HG03460 (cell line): ENCODE data around the gene FBXO38.

Source experiments
- ATAC-seq: cut with Tn5 transposase; IDR thresholded peaks from one replicate; pipeline ENCODE4 v1.9.1; 2021; ENCODE audit not compliant: unreplicated experiment

Gene FBXO38

DNA sequence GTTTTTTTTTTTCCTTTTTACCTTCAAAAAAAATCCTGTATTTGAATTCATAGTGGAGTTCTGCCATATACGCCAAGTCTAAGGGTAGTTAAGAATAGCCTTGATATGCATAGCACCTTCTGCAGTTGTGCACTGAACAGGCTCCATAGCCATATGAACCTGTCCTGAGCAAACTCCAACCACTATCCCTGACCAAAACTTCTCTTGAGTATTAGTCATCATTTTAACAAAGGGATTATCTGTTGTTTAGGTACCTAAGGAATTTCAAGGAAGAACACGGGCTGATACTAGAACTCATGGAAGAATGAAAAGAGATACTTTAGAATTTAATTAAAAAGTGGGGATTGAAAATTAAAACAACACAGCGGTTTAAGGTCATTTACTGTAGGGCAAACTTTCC lies 1.9 kb upstream of the FBXO38 start:
- ATAC-seq = no peak

DNA sequence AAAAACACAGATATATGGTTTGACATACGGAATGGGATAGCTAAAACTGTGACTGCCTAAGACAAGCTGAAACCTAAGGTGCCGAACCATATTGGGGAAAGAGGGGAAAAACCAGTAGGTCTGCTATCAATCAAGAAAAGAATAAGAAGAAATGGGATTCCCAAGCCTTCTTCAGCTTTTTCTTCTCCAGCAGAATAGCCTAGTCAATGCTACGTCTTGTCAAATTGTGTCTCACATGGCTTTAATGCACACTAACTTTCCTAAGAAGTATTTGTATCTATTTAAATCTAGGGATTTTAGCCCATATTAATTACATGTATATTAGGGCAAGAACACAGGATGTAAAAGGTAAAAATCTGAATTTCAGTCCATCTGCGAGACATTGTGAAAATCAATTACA lies 797 bp upstream of the FBXO38 start:
- ATAC-seq = no peak

DNA sequence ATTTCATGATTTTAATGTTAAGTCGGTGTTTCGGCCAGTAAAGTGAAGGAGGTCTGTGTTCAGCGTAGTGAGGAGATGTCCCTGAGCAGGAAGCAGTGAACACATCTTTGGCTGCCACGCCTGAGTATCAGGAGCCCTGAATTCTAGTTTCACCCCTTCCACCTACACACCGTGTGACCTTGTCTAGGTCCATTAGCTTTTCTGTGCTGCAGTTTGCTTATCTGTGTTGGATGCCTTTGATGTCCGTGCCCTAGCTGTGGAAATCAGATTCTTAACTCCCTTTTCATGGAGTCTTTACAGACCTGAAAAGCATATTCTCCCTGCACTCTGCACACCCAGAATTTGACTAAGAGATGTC lies 601 bp downstream of the FBXO38 start:
- peak; percentile 20 for ATAC-seq

DNA sequence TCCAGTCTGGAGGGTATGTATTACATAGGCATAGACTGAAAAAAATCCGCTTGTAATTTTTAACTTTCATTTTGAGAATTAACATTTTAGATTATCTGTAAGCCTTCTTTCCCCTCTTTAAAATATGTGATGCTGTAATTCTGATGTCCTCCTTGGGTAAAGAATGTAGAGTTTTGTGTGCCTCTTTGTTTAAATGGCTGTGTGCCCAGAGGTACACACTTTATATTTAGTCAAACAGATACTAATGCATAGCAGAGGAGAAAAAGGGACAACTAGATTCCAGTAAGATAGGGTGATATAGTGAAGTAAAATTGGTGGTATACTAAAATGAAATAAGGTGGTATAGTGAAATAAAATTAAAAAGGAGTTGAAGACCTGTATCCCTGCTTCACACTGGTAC lies 1.3 kb downstream of the FBXO38 start:
- no peak for ATAC-seq

DNA sequence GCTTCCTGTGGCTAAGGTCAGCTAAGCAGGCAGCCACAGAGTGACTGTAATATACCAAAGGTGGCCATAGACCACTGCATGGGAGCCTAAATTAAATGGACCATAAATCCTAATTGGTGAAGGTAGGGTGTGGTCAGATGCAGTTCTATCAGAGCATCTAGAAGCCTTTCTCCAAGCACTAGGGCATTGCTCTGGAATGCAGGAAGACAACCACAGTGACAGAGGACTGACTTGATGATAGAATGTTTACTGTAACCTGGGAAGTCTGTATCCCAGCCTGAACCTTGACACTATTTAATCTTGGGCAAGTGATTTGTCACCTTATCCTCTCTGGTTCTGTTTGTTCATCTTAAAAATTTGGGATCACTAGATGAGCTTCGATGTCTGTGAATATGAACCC lies 2.3 kb downstream of the FBXO38 start:
- no peak for ATAC-seq

DNA sequence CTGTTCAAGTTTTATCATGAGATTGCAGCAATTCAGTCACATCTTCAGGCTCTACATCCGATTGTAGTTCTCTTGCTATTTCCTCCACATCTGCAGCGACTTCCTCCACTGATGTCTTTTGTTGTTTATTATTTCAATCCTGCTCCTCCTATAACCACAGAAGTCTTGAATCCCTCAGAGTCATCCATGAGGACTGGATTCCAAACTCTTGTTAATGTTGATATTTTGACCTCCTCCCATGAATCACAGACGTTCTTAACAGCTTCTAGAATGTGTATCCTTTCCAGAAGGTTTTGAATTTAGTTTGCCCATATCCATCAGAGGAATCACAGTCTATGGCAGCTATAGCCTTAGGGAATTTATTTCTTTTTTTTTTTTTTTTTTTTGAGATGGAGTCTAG lies 3.6 kb downstream of the FBXO38 start:
- ATAC-seq = no peak

DNA sequence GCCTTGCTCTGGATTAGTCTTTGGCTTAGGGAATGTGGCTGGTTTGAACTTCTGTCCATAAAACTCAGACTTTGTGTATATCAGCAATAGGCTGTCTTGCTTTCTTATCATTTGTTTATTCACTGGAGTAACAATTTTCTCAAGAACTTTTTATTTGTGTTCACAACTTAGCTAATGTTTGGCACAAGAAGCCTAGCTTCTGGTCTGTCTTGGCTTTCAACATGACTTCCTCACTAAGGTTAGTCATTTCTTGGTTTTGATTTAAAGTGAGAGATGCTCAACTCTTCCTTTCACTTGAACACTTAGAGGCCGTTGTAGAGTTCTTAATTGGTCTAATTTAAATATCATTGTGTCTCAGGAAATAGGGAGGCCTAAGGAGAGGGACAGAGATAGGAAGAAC lies 4.9 kb downstream of the FBXO38 start:
- no peak for ATAC-seq

DNA sequence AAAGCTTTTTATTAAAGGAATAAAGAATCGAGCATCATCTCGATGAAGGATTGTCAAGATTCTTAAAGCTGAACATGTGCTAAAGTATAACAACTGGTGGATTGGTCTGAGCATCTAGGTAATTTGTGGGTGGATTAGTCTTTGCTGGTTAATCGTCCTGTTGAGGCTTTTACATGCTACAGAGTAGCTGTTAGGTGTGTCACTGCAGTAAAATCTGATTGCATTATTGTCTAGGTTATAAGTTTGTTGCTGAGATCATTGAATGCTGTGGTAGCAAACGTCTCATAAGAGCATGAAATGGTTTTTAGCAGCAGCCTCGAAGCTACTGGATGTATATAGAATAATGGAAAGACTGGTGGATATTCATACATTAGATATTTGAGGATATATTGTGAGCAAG lies 7.2 kb downstream of the FBXO38 start:
- ATAC-seq = no peak

DNA sequence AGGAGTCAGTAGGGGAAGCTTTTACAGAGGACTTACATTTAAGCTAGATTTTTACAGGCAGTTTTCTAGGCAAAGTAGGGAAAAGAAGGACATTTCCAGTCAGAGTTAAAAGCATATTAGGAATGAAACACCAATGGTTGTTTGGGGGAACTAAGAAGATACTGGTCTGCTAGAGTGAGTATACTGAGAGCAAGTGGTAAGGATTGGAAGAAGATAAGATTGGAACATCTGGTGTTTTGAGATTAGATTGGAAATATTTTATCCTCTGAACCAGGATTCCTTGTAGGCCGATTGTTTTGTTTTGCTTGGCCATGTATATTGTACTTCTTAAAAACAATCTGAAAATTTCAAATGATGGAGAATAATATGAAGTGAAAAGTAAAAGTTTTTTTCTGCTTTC lies 7.7 kb downstream of the FBXO38 start:
- ATAC-seq = no peak

DNA sequence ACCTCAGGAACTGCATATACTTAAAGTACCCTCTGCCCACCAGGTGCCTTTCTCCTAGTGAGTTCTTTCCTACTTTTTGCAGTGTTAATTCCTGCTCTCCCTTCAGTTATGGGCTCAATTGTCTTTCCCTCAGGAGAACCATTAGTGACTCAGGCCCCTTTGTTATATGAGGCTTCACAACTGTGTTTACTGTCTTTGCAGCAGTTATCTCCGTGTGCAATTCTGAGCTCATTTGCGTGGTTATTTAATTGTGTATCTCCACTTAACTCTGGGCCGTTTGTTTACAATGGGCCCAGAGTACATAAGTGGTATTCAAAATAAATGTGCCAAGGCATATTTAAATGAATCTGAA lies 9.6 kb downstream of the FBXO38 start:
- ATAC-seq = no peak

DNA sequence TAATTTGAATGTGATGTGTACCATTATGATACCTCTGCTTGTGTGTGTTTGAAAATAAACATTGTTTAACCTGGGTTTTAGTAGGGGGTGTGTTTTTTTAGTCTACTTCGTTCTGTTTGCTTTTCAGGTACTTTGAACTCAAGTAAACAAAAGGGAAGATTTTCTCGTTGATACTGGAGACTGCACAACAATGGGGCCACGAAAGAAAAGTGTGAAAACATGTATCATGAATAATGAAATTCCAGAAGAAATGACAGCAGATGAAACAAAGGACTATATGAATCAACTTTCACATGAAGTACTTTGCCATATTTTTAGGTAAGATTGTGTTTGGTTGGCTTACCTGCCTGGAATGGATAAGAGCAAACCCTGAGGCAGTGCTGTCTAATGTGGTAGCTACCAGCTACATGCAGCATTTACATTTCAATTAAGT lies 10.8 kb downstream of the FBXO38 start:
- ATAC-seq = no peak

DNA sequence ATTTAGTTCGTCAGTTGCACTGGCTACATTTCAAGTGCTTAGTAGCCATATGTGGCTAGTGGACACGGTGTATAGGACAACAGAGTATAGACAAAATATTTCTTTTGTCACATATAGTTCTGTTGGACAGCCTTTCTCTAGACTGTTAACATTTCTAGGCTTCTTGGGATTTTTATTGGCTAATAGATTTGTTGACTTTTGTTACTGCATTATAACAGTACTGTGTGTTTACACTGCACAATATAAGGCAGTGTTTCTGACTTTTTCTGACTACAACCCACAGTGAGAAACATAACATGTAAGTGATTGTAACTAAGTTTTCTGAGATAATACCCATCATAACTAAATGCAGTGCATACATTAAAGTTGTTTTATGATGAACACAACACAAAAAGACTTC lies 11.3 kb downstream of the FBXO38 start:
- ATAC-seq = no peak

DNA sequence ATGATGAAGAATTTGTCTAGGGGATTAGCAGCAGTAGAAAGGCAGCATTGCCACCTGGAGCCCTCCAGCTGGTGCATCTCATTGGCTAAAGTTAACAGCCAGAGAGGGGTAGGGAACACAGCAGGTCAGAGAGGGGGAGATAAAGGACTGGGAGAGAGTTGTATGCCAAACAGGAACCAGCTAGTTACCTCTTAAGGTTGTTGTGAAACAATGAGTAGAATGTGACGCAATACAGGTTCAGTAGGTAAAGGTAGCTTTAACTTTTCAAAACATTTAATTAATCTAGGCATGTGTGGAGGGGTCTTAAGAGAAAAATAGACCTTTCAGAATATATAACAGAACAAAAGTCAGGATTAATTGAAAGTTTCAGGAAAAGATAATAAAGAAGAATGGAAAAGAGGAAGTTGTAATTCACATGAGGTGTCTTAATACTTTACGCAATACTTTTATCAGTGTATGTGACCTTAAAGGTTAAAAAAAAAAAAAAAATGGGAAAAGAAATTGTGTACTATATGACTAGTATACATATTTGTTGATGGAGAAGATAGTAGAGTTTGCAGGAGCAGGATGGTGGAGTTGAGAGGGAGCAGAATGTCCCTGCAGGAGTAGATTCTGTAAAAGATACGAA lies 14.3 kb downstream of the FBXO38 start:
- ATAC-seq = no peak

DNA sequence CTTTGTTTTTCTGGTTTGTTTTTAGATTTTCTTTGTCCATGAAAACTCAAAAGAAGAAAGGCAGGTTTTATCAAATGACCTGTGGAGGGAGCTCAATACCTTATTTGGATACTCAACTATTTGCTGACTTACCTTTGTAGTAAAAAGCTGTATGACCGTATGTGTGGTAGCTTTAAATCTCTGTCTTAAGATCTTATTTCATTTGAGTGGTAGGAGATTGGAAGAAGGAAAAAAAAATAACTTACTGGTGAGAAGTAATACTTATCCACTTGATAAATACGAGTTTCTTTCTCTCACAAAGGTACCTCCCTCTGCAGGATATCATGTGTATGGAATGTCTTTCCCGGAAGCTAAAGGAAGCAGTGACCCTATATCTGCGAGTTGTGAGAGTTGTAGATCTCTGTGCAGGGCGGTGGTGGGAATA lies 15.0 kb downstream of the FBXO38 start:
- ATAC-seq = no peak

DNA sequence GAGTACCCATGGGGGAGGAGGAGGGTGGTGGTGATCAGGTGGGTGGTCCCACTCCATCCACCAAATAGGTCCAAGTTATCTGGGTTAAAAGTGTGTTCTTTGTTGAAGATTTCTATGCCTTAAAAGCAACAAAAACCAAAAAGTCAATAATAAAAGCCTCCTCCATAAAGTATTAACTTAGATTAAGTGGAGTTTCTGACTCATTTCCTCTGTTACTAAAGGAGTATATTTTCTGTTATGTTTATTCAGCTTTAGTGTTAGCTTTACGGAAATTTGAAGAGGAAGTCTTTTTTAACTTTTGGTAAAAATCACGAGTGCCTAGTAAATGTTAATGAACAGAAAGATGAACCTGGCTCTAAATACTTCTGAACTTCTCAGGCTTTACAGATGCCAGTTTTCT lies 17.8 kb downstream of the FBXO38 start:
- ATAC-seq = no peak

DNA sequence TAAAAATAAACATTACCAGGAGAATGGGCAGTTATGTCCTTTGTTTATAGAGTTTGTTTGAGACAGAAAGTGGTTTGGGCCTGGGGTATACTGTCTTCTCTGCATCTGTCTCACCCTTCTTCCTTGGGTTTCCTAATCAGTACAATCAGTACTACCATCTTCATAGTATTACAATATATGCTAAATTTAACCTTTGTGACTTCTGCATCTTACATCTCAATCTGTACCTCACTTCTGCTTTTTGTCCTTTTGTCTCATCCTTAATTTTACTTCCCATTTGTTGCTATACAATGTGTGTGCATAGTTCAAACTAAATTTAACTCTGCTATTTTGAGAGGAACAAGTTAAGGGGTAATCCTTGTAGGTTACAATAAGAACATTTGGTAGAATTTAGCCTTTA lies 19.6 kb downstream of the FBXO38 start:
- peak; percentile 73 for ATAC-seq

DNA sequence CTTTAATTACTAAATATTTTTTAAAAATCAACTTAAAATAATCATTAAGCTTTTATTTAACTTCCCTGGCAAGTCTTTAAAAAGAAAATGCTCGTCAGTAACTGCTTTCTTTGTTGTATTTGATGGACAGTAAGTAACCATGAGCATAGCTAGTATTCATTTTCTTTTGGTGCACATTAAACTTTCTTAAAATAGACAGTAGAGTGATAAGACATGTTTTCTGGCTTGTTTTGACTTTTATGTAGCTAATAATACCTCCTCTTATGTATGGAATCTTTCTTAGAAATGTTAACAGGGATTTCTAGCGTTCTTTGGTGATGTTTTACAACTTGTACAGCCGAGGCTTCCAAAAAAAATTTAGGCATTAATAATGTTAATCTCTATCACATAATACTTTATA lies 22.6 kb downstream of the FBXO38 start:
- no peak for ATAC-seq

DNA sequence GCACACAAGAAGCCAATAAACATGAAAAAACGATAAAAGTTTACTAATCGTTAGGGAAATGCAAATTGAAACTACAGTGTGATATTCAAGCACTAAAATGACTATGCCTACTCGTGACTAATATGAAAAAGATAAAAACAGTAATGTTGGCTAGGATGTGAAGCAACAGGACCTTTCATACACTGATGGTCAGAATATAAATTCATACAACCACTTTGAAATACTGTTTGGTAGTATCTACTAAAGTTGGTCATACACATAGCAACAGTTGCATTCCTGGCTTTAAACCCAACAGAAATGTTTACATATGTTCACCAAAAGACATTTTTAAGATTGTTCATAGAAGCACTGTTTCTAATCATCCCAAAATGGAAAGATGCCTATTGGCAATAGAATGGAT lies 24.3 kb downstream of the FBXO38 start:
- no peak for ATAC-seq

DNA sequence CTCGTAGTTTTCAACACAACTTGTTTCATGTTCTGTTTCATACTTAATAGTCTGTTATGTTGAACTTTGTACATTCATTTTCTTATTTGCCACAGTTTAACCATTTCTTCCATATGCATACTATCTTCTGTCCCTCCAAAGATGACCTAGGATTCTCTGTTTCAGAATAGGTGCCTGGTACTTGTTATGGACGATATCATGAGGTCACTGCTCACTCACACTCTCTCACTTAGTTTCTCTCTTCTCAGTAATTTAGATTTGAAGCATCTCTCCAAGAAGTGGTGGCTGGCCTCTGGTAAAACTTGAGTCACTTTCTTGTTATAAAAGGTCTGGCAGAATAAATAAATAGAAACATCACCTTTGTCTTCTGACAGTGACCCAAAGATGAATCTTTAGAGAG lies 28.4 kb downstream of the FBXO38 start:
- no peak for ATAC-seq

DNA sequence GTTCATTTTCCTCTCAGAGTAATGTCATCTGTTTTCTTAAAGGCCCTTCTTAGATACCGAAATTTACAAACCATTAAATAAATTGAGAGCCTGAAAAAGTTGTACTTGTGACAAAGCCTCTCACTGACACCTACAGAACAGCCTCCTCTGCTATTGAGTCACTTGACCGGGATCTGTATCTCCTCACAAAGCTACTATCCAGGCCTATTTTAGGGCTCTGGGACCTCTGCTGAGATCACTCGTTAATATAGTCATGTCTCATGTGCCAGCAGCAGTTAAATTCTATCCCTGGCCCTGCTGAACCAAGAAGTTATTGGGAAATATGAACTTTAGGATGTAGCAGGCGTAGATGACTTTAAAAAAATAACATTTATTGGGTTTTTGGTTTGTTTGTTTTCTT lies 31.1 kb downstream of the FBXO38 start:
- ATAC-seq = no peak

DNA sequence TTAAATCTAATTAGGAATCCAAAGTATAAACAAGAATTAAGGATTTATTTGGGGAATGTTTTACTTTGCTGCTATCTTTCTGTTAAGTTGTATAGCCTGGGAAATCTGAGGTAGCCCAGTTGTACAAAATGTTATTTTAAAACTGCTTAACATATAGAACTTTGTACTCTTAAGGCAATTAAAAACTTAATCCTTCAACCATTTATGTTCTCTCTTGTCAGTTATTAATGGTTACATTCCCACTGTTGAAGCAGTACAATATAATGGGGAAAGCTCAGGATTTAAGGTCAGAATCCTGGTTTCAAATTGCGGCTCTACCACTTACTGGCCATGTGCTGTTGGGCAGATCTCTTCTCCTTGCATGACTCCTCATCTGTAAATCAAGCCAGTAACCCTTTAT lies 32.7 kb downstream of the FBXO38 start:
- ATAC-seq = no peak

DNA sequence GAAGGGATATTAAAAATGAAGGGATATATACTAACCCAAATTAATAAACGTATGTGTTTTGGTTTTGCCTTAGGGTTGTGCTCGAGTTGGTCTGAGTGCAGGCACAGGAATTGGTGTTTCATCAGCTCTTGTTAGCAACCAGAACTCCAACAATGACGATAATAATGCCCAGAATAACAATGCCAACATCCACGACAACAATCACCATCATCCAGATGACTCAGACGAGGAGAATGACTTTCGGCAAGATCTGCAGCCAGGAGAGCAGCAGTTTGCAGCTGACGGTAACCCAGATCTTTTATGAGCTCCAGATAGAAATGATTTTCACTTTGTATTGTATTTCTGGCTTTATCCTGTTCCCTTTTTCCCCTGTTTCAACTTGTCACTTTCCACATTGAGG lies 33.2 kb downstream of the FBXO38 start:
- no peak for ATAC-seq

DNA sequence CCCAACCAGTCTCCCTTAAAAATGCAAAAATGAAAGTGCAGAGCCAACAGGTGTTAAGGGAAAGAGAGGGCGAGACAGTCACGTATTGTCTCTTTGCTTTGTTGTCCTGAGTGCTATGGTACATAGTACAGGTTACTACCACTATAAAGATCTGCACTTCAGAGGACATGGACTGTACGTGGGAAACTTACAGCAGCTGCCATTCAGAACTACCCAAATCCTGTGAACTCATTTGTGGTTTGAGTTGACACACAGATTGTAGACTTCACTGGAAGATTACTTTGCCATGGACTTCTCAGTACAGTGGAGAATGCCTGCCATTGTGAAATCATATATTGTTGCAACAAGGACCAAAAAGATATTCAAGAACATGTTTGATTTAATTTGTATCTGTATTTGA lies 34.8 kb downstream of the FBXO38 start:
- ATAC-seq = no peak

DNA sequence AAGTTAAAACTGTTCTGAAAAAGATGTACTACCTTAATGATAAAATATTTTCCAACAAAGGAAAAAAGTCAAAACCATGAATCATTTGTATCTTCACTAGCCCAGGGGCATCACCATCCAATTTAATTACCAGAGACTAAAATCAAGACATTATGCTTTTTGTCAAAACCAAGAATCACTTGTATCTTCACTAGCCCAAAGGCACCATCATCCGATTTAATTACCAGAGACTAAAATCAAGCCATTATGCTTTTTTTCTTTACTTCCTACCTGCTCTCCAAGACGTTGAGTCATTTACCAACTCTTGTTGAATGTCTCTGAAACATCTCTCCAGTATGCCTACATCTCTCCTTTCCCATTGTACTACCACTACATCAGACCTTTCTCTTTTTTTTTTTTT lies 37.9 kb downstream of the FBXO38 start:
- no peak for ATAC-seq
